NCI-H1694 (cell line): Measurements from ENCODE around the gene SCGB1C1.
"Not testable (repeated sequence)": the region's sequence is repeated elsewhere in the genome, so short reads cannot be mapped to it uniquely, and the experiment has no call there.

Experiments used
- DNase-seq: peaks from one replicate; lab custom pipeline; 2025; lab: John Stamatoyannopoulos, UW

SCGB1C1 gene

DNA sequence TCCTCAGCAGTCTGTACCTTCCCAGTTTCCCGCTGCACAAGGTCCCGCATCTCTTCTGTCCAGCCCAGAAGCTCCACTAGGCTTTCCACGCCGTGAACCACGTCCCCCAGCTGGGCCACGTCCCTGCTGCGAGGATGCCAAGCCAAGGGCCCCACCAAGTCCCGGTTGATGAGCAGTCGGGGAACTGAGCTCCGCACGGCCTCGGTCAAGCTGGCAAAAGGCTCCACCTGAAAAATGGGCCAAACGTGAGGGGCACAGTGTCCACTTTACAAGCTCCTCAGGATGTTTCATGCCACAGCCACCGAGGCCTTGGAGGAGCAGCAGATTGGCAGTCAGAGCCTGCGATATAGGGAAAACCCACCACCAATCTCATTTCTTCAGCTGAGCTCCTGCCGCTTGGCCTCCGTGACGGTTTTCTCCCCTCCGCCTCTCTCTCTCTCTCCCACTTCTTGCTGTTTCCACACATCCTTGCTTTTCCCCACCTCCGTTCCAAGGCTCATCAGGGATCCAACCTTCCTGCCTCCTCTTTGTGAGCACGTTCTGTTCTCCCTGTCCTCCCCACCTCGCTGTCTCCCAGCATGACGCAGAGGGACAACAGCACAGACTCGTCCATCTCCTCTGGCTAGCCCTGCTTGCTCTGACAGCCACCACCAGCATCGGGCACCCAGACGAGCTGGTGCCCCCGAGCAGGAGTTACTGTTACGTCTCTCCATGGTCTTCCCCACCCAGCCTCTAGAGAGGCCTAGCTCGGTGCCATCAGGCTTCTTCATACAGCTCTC is 26.1 kb downstream of the SCGB1C1 start:
- no peak for DNase-seq

GRCh38 chr11:220641-221215 is 27.9 kb downstream of the SCGB1C1 start:
- not testable (repeated sequence) for DNase-seq

- no peak for DNase-seq
These were observed 28.7 kb downstream of the SCGB1C1 start for GRCh38 chr11:221539-221938.

DNA sequence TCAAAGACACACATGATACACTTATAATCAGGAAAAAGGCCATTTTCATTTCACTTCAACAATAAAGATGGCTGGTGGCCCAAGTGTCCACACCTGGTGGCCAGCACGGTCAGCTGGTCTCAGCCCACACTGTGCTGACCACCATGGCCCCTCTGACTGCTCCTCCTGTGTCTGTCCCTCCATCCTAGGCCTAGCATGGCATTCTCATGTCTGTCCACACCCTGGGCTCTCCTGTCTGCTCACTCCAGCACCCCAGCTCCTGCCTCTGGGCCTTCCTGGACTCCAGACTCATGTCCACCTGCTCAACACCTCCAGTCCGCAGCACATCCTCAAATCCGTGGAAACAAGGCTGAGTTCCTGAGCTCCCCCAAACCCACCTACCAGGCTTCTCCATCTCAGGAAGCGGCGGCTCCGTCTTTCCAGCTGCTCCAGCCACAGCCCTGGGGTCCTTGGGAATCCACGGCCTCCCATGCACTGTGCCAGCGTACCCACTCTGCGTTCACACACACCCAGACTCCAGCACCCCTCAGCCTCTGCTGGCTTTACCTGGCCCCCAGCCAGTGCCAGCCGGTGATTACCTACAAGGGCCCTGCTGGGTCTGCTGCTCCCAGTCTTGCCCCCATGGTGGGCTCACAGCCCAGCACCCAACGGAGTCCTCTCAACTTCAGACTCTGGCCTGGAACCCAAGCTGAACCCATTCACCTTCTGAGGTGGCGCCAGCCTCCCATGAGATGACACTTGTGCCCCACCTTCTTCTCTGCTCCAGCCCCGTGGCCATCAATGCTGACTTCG is 29.3 kb downstream of the SCGB1C1 start:
- no peak for DNase-seq

GRCh38 chr11:223026-223789 is 30.3 kb downstream of the SCGB1C1 start:
- DNase-seq, result no peak

- DNase-seq, result no peak
These were observed 31.0 kb downstream of the SCGB1C1 start for GRCh38 chr11:223884-224283.

- DNase-seq, result no peak
These were observed 31.5 kb downstream of the SCGB1C1 start for GRCh38 chr11:224424-224823.

DNA sequence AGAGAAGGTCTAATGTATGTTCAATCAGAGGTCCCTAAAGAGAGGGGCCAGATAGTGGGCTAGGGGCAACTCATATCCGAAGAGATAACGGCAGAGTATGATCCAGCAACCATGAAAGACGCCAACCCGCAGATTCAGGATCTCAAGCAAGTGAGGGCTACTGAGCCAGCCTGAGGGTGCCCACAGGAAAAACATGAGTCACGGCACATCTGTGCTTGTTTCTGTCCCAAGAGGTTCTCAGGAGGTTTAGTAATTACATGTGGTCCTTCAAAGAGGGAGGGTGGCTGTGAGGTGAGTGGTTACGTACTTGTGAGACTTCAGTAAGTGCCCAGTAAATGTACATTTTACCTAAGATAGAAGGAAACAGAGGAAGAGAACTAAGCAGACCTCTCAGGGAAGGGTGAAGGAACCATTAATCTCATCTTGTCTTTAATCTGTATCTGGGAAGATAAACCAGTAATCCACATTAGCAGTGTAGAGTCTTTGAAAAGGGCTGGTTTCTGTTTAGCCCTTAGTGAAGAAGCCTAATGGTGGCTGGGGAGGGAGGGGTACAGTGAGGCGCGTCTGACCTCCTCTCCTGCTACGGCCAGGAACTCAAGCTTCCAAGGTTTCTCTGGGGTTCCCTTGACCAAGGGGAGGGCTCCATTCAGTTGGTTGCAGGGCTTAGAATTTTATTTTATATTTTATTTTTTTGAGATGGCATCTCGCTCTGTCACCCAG is 33.0 kb downstream of the SCGB1C1 start:
- no peak for DNase-seq

DNA sequence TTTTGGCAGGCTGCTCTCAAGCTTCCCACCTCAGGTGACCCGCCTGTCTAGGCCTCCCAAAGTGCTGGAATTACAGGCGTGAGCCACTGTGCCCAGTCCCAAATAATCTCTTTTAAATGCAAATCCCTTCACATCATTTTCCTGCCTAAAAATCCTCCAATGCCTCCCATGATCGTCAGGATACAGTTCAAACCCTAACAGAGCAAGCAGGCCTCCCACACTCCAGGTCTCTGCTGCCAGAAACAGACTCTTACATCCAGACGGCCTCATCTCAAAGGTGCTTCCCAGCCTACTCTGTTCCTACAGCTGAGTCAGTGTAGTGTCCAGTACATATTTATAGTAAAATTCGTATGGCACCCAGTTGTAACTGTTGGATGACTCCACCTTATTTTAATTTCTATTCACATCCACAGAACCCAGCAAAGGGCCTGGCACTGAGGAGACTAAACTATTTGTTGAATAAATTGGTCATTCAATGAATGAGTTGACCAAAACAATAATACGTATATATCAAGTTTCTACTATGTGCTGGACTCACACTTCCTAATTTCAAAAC is 35.0 kb downstream of the SCGB1C1 start:
- DNase-seq, result no peak

GRCh38 chr11:230431-230830 is 37.6 kb downstream of the SCGB1C1 start:
- no peak for DNase-seq

DNA sequence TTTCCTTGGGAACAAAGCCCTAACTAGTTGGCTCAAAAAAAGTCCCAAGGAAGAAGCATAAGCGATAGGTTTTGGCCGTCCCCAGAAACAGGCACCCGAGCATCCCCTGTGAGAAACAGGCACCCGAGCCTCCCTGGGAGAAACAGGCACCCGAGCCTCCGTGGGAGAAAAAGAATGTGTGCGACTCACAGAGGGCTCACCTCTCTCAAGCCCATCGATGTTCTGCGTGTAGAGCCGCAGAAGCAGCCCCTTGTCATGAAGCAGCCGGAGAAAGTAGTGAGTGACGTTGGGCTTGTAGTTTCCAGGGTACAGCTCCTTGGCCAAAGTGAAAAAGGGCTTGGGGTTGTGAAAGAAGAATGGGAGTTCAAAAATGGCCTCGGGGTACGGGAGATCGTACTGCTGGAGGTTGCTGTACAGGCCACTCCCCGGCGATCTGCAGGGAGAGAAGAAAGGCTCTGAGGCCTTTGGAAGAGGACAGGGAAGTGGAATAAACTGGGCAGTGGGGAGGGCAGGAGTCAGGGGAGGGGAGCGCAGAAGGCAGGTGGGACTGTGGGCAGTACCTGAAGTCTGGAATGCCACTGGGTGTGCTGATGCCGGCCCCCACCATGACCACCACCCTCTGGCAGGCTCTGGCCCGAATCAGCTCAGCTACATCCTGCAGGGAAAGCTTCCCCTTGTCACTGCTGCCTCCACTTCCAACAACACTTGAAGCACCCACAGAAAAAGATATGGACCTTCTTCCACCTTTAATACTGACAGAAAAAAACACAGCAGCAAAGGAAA is 40.1 kb downstream of the SCGB1C1 start:
- no peak for DNase-seq

DNA sequence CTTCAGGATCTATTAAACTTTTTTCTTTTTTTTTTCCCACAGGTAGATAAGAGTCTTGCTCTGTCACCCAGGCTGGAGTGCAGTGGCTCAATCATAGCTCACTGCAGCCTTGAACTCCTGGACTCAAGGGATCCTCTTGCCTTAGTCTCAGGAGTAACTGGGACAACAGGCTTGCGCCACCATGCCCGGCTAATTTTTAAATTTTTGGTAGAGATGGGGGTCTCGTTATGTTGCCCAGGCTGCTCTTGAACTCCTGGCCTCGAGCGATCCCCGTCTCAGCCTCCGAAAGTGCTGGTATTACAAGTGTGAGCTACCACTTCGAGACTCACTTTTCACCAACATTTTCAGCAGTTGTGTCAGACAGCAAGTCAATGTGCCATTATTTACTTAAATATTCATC is 42.3 kb downstream of the SCGB1C1 start:
- DNase-seq, result no peak

GRCh38 chr11:235609-235996 is 42.7 kb downstream of the SCGB1C1 start:
- no peak for DNase-seq

- DNase-seq, result peak; percentile 6
These were observed 43.3 kb downstream of the SCGB1C1 start, which contains the start of gene SIRT3 for GRCh38 chr11:235997-236773. TSS of gene SIRT3 (minus strand) at chr11:236342. CDS start at chr11:236328, 14 bp downstream.

DNA sequence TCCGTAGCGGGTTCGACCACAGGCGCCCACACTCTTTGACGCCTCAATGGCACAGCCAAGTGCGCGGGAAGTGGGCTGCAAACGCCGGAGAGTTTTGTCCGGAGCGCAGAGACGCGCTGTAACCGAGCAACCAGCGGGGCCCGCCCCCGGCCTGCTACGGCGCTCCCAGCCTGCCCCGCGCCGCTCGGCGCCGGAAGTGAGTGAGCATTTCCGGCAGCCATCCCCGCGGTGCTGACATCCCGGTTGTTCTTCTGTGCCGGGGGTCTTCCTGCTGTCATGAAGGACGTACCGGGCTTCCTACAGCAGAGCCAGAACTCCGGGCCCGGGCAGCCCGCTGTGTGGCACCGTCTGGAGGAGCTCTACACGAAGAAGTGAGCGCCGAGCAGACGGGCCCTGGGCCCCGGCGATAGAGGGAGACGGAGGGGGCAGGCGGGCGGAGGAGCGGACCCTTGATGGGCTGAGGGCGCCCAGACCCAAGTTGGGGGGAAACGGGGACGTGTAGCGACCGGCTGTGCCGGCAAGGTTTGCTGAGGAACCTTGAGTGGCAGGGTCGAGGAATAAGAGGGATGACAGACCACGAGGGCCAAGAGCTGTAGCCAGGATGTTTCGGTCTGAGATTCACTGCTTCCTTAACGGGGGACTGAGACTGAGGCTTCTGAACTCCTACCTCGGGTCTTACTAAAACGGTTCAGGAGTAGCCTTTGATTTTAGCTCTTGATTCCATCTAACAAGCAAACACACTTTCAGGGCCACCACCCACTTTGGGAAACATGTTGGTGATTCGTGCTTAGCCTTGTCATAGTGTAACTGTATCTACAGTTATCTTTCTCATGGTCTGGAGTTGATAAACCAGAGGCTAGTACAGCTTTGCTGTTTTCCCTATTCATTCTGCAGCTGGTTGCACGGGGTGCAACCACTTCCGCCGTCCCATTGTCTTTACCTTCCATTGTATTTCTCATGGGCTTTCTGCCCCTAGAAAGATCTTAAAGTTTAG is 44.2 kb downstream of the SCGB1C1 start, which contains the start of gene PSMD13:
Gene PSMD13 (plus strand): TSS at position 203 of the 994 bp plus-strand sequence. CDS start 74 bp downstream, at position 277.
- DNase-seq, result peak; percentile 14

DNA sequence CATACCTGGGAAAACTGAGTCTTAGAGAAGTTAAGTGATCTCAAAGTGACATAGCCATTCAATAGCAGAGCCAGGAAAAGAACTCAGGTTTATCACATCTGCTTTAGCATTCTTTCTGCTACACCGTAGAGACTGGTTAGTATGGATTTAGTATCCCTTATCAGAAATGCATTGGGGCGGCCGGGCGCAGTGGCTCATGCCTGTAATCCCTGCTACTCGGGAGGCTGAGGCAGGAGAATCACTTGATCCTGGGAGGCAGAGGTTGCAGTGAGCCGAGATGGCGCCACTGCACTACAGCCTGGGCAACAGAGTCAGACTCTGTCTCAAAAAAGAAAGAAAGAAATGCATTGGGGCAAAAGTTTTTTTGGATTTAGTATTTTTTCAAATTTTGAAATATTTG is 45.5 kb downstream of the SCGB1C1 start:
- DNase-seq, result not testable (repeated sequence)

- DNase-seq, result no peak
These were observed 47.4 kb downstream of the SCGB1C1 start for GRCh38 chr11:240315-240714.

GRCh38 chr11:241634-242033 is 48.8 kb downstream of the SCGB1C1 start:
- no peak for DNase-seq
